Measurements from ENCODE around the gene GATA6.

The GATA6 gene

GRCh38 chr18:22175346-22175745 lies 6.0 kb downstream of the GATA6 start:
- TF ChIP-seq CTCF (IDR thresholded peaks at IDR 0.05; ENCODE audit: borderline replicate concordance, insufficient read depth, low read depth, low read length): no peak
- H3K4me3 ChIP-seq (ENCODE audit: low read depth, low read length): no peak overlapping the region

- H3K4me3 ChIP-seq (ENCODE audit: low read depth, low read length): no peak overlapping the region
- TF ChIP-seq CTCF (IDR thresholded peaks at IDR 0.05; ENCODE audit: borderline replicate concordance, insufficient read depth, low read depth, low read length): no peak
Measured at GRCh38 chr18:22176420-22177326, 7.3 kb downstream of the GATA6 start.

GRCh38 chr18:22177327-22177871 lies 8.0 kb downstream of the GATA6 start:
- H3K4me3 ChIP-seq (ENCODE audit: low read depth, low read length): no peak overlapping the region

GRCh38 chr18:22179174-22179573 lies 9.8 kb downstream of the GATA6 start:
- no peak for TF ChIP-seq CTCF (IDR thresholded peaks at IDR 0.05; ENCODE audit: borderline replicate concordance, insufficient read depth, low read depth, low read length)
- H3K4me3 ChIP-seq (ENCODE audit: low read depth, low read length): no peak overlapping the region

More at GRCh38 chr18:22177327-22177871, 8.0 kb downstream of the GATA6 start:
- no peak for TF ChIP-seq CTCF (IDR thresholded peaks at IDR 0.05; ENCODE audit: borderline replicate concordance, insufficient read depth, low read depth, low read length)

GRCh38 chr18:22179631-22180030 lies 10.2 kb downstream of the GATA6 start:
- TF ChIP-seq CTCF (IDR thresholded peaks at IDR 0.05; ENCODE audit: borderline replicate concordance, insufficient read depth, low read depth, low read length): no peak

GRCh38 chr18:22180722-22181121 lies 11.3 kb downstream of the GATA6 start:
- TF ChIP-seq CTCF (IDR thresholded peaks at IDR 0.05; ENCODE audit: borderline replicate concordance, insufficient read depth, low read depth, low read length): no peak

More at GRCh38 chr18:22179631-22180030, 10.2 kb downstream of the GATA6 start:
- H3K4me3 ChIP-seq (ENCODE audit: low read depth, low read length): no peak overlapping the region

More at GRCh38 chr18:22180722-22181121, 11.3 kb downstream of the GATA6 start:
- no peak overlapping the region for H3K4me3 ChIP-seq (ENCODE audit: low read depth, low read length)
